PFSK-1 (cell line): ENCODE measurements around the gene FUCA1.

Source experiments
- SIN3A ChIP-seq: IDR thresholded peaks from 2 replicates; pipeline ENCODE4 v1.6.1; 2012; ENCODE audit warnings: mild to moderate bottlenecking, low read length, moderate library complexity, borderline replicate concordance; ENCODE audit not compliant: insufficient read depth
- TAF1 ChIP-seq: IDR thresholded peaks from 2 replicates; pipeline ENCODE4 v1.6.1; 2012; ENCODE audit warnings: low read length, control low read depth, borderline replicate concordance; ENCODE audit not compliant: insufficient read depth
- TF ChIP-seq, protein P1 (sequence below), 2 experiments: IDR thresholded peaks; 2 replicates each; pipeline versions ENCODE4 v1.6.1 to v1.8.0; 2011 to 2012; ENCODE audit warnings: low read depth in 2 of 2, low read length in 2 of 2, control low read depth in 1 of 2, inconsistent platforms in 1 of 2, mild to moderate bottlenecking in 1 of 2, moderate library complexity in 1 of 2; ENCODE audit not compliant: insufficient read depth in 1 of 2

DNA sequence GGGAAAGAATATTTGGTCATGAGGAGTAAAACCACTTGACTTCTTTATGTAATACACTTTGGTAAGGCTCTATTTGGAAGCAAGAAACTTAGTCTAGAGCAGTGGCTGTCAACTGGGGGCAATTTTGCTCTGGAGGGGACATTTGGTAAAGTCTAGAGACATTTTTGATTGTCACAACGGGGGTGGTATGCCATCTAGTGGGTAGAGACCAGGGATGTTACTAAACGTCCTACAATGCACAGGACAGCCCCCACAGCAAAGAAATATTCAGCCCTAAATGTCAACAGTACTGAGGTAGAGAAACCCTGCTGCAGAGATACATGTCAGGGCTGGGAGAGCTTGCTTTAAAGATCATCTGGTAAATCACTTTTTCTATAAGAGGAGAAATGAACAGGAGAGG is 13.5 kb downstream of the FUCA1 start:
- TF ChIP-seq, protein P1, sequence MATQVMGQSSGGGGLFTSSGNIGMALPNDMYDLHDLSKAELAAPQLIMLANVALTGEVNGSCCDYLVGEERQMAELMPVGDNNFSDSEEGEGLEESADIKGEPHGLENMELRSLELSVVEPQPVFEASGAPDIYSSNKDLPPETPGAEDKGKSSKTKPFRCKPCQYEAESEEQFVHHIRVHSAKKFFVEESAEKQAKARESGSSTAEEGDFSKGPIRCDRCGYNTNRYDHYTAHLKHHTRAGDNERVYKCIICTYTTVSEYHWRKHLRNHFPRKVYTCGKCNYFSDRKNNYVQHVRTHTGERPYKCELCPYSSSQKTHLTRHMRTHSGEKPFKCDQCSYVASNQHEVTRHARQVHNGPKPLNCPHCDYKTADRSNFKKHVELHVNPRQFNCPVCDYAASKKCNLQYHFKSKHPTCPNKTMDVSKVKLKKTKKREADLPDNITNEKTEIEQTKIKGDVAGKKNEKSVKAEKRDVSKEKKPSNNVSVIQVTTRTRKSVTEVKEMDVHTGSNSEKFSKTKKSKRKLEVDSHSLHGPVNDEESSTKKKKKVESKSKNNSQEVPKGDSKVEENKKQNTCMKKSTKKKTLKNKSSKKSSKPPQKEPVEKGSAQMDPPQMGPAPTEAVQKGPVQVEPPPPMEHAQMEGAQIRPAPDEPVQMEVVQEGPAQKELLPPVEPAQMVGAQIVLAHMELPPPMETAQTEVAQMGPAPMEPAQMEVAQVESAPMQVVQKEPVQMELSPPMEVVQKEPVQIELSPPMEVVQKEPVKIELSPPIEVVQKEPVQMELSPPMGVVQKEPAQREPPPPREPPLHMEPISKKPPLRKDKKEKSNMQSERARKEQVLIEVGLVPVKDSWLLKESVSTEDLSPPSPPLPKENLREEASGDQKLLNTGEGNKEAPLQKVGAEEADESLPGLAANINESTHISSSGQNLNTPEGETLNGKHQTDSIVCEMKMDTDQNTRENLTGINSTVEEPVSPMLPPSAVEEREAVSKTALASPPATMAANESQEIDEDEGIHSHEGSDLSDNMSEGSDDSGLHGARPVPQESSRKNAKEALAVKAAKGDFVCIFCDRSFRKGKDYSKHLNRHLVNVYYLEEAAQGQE (IDR thresholded peaks at IDR 0.05; ENCODE audit: insufficient read depth in 1 of 2, low read depth in 2 of 2, low read length in 2 of 2): no peak
- TF ChIP-seq SIN3A (no peak), TAF1 (no peak)
